GM12878 (cell line): ENCODE data around the gene PADI3.

Source experiments
- CBX5 ChIP-seq: sonication (generic); IDR thresholded peaks from 2 replicates; pipeline ENCODE4 v1.6.1; 2016; ENCODE audit warnings: low read depth, moderate library complexity, mild to moderate bottlenecking, inconsistent platforms
- CHD2 ChIP-seq: IDR thresholded peaks from 2 replicates; pipeline ENCODE4 v1.6.1; 2011; ENCODE audit warnings: low read depth, low read length, improper control_type of control experiment, borderline replicate concordance
- JUNB ChIP-seq: IDR thresholded peaks from 2 replicates; pipeline ENCODE4 v1.6.1; 2016; ENCODE audit warnings: antibody characterized with exemption, mild to moderate bottlenecking
- MYC ChIP-seq: IDR thresholded peaks from 2 replicates; pipeline ENCODE4 v1.6.1; 2011; ENCODE audit warnings: mild to moderate bottlenecking, low read length, moderate library complexity, inconsistent platforms; ENCODE audit not compliant: insufficient read depth, insufficient replicate concordance, insufficient read length, severe bottlenecking
- STAT1 ChIP-seq: fragments of 450-650 bp; conservative IDR thresholded peaks from 2 replicates; pipeline ENCODE4 v1.6.1; 2014; ENCODE audit warnings: antibody characterized with exemption, mild to moderate bottlenecking
- SUPT20H ChIP-seq: IDR thresholded peaks from 2 replicates; pipeline ENCODE4 v1.6.1; 2011; ENCODE audit warnings: low read depth, mild to moderate bottlenecking, low read length, moderate library complexity, borderline replicate concordance; ENCODE audit not compliant: control insufficient read depth
- TF ChIP-seq, protein P1 (sequence below), 3 experiments: IDR thresholded peaks in 2 of 3; conservative IDR thresholded peaks in 1 of 3; 2 replicates each; pipeline ENCODE4 v1.5.1; 2011; ENCODE audit warnings: low read depth in 3 of 3, low read length in 3 of 3, mild to moderate bottlenecking in 3 of 3, control low read depth in 2 of 3, moderate library complexity in 2 of 3, inconsistent platforms in 1 of 3, mixed read lengths in 1 of 3; ENCODE audit not compliant: control insufficient read depth in 2 of 3, insufficient read depth in 1 of 3; ENCODE audit errors: extremely low read depth in 1 of 3

DNA sequence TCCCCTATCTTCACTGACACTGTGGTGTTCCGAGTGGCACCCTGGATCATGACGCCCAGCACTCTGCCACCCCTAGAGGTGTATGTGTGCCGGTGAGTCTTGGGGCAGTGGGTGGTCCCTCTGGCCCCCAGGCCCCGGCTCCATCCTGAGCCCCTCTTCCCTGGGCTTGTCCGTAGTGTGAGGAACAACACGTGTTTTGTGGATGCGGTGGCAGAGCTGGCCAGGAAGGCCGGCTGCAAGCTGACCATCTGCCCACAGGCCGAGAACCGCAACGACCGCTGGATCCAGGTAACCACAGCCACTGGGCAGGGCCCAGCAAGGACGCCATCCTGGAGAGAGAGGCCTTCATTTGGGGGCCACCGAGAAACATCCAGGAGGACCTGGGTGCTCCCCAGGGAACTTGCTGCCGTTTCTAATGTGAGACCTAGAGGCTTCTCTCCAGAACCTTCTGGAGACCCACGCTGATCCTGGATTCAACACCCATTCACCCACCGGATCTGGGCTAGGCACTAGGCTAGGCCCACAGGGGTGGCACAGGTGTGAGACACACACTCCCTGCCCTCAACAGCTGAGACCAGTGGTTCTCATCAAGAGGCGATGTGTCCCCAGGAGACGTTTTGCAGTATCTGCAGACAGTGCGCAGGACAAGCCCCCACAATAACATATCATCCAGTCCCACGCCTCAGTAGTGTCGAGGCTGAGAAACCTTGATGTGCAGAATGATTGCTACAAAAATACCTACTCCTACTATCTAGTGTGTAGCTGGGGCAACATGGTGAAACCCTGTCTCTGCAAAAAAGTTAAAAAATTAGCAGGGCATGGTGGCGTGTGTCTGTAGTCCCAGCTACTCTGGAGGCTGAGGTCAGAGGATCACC lies 22.2 kb downstream of the PADI3 start:
- TF ChIP-seq, protein P1, sequence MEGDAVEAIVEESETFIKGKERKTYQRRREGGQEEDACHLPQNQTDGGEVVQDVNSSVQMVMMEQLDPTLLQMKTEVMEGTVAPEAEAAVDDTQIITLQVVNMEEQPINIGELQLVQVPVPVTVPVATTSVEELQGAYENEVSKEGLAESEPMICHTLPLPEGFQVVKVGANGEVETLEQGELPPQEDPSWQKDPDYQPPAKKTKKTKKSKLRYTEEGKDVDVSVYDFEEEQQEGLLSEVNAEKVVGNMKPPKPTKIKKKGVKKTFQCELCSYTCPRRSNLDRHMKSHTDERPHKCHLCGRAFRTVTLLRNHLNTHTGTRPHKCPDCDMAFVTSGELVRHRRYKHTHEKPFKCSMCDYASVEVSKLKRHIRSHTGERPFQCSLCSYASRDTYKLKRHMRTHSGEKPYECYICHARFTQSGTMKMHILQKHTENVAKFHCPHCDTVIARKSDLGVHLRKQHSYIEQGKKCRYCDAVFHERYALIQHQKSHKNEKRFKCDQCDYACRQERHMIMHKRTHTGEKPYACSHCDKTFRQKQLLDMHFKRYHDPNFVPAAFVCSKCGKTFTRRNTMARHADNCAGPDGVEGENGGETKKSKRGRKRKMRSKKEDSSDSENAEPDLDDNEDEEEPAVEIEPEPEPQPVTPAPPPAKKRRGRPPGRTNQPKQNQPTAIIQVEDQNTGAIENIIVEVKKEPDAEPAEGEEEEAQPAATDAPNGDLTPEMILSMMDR (IDR thresholded peaks at IDR 0.05 in 2 of 3, conservative IDR thresholded peaks at IDR 0.05 in 1 of 3; ENCODE audit: control insufficient read depth in 2 of 3, extremely low read depth in 1 of 3, insufficient read depth in 1 of 3, low read depth in 3 of 3, low read length in 3 of 3): no peak
- TF ChIP-seq CHD2: no peak
- no peak for TF ChIP-seq STAT1
- TF ChIP-seq SUPT20H: no peak
- TF ChIP-seq JUNB: no peak
- no peak for TF ChIP-seq MYC
- no peak for TF ChIP-seq CBX5
